PC-9 (cell line): Measurements from ENCODE around the gene LMO2.

Experiments used
- EZH2 ChIP-seq: fragments of 200-600 bp; sonication (generic); IDR thresholded peaks from 2 replicates; pipeline ENCODE4 v1.8.0; 2017; ENCODE audit warnings: antibody characterized with exemption, low read depth
- TF ChIP-seq, protein P1 (sequence below): fragments of 200-600 bp; sonication (generic); conservative IDR thresholded peaks from 2 replicates; pipeline ENCODE4 v1.6.1; 2017; ENCODE audit warnings: mixed run types, antibody characterized with exemption, mild to moderate bottlenecking, moderate library complexity

DNA sequence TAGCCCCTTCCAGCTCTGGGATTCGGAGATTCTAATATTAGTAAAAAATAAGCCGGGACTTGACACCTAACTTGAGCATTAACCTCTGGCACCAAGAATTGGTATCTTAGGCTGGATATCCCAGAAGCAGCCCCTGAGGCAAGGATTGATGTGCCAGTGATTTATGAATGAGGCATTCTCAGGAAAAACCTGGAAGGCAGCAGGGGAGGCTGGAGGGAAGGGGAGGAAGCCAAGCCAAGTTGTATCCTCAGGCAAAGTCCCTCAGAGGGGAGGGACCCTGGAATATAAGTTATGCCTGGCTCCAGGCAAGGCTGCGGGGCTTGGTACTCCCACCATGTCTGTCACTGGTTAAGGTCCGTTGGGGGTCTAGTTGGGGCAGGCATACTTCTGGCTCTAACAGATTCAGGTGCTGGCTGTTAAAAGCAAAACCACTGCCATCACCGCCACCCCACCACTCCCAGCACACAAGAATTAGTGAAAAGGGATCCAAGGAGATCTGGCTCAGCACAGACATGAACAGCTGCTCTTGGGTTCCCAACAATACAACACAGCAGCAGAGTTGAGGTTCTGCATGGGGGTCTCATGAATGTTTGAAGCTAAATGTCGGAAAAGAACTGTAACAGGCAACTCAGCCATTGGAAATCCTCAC lies 29.8 kb downstream of the LMO2 start:
- TF ChIP-seq, protein P1, sequence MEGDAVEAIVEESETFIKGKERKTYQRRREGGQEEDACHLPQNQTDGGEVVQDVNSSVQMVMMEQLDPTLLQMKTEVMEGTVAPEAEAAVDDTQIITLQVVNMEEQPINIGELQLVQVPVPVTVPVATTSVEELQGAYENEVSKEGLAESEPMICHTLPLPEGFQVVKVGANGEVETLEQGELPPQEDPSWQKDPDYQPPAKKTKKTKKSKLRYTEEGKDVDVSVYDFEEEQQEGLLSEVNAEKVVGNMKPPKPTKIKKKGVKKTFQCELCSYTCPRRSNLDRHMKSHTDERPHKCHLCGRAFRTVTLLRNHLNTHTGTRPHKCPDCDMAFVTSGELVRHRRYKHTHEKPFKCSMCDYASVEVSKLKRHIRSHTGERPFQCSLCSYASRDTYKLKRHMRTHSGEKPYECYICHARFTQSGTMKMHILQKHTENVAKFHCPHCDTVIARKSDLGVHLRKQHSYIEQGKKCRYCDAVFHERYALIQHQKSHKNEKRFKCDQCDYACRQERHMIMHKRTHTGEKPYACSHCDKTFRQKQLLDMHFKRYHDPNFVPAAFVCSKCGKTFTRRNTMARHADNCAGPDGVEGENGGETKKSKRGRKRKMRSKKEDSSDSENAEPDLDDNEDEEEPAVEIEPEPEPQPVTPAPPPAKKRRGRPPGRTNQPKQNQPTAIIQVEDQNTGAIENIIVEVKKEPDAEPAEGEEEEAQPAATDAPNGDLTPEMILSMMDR = no peak
- TF ChIP-seq EZH2 = no peak
